Mesenchymal stem cell (in vitro differentiated cells and primary cell): Measurements from ENCODE around the gene PAPOLB.

Experiments
- DNase-seq: peaks from one replicate; pipeline ENCODE4 v3.0.0-alpha.2; 2013
- H2AFZ ChIP-seq: one replicate; pipeline ENCODE4 v1.6.1; 2013; ENCODE audit warnings: low read depth, mild to moderate bottlenecking, control low read depth, inconsistent platforms, low read length, moderate library complexity
- H2AK5ac ChIP-seq: 2 replicates; pipeline ENCODE4 v1.6.1; 2013; ENCODE audit warnings: low read length, moderate library complexity, mild to moderate bottlenecking, inconsistent platforms; ENCODE audit not compliant: severe bottlenecking
- H2BK120ac ChIP-seq: one replicate; pipeline ENCODE4 v1.6.1; 2013; ENCODE audit warnings: low read depth, mild to moderate bottlenecking, inconsistent platforms, low read length, moderate library complexity
- H2BK12ac ChIP-seq, 2 experiments: one replicate each; pipeline ENCODE4 v1.6.1; 2013; ENCODE audit warnings: inconsistent platforms in 2 of 2, low read length in 2 of 2, mild to moderate bottlenecking in 2 of 2, moderate library complexity in 2 of 2, control low read depth in 1 of 2
- H2BK15ac ChIP-seq: one replicate; pipeline ENCODE4 v1.6.1; 2013; ENCODE audit warnings: mild to moderate bottlenecking, low read depth, inconsistent platforms; ENCODE audit not compliant: poor library complexity, severe bottlenecking
- H2BK5ac ChIP-seq: 2 replicates; pipeline ENCODE4 v1.6.1; 2013; ENCODE audit warnings: low read depth, mild to moderate bottlenecking, low read length, control low read depth, inconsistent platforms; ENCODE audit not compliant: poor library complexity, severe bottlenecking
- H3K14ac ChIP-seq, 2 experiments: one replicate each; pipeline ENCODE4 v1.6.1; 2013; ENCODE audit warnings: inconsistent platforms in 2 of 2, low read length in 2 of 2, control low read depth in 1 of 2, mild to moderate bottlenecking in 1 of 2, moderate library complexity in 1 of 2
- H3K18ac ChIP-seq, 2 experiments: one replicate each; pipeline ENCODE4 v1.6.1; 2013; ENCODE audit warnings: inconsistent platforms in 2 of 2, low read length in 2 of 2, control low read depth in 1 of 2, low read depth in 1 of 2, mild to moderate bottlenecking in 1 of 2
- H3K23ac ChIP-seq, 2 experiments: one replicate each; pipeline ENCODE4 v1.6.1; 2013; ENCODE audit warnings: inconsistent platforms in 2 of 2, low read length in 2 of 2, mild to moderate bottlenecking in 2 of 2, moderate library complexity in 2 of 2, control low read depth in 1 of 2
- H3K27ac ChIP-seq: 2 replicates; pipeline ENCODE4 v1.5.1; 2013; ENCODE audit warnings: mild to moderate bottlenecking, moderate library complexity, low read length, control low read depth, inconsistent platforms; ENCODE audit not compliant: poor library complexity, severe bottlenecking
- H3K27me3 ChIP-seq, 2 experiments: 2 replicates each; pipeline versions ENCODE4 v1.6.1 to v1.7.0; 2013; ENCODE audit warnings: low read length in 2 of 2, mild to moderate bottlenecking in 2 of 2, moderate library complexity in 2 of 2, control low read depth in 1 of 2, inconsistent platforms in 1 of 2; ENCODE audit not compliant: control insufficient read depth in 1 of 2, insufficient read depth in 1 of 2
- H3K36me3 ChIP-seq, 2 experiments: 2 replicates each; pipeline versions ENCODE4 v1.6.1 to v1.7.0; 2013; ENCODE audit warnings: low read length in 2 of 2, control low read depth in 1 of 2, inconsistent platforms in 1 of 2, low read depth in 1 of 2, mild to moderate bottlenecking in 1 of 2; ENCODE audit not compliant: insufficient read depth in 2 of 2, control insufficient read depth in 1 of 2
- H3K4ac ChIP-seq, 2 experiments: one replicate each; pipeline ENCODE4 v1.6.1; 2013; ENCODE audit warnings: inconsistent platforms in 2 of 2, low read length in 2 of 2, mild to moderate bottlenecking in 2 of 2, moderate library complexity in 2 of 2, control low read depth in 1 of 2, low read depth in 1 of 2
- H3K4me1 ChIP-seq: 2 replicates; pipeline ENCODE4 v1.6.1; 2013; ENCODE audit warnings: low read depth, low read length, control low read depth; ENCODE audit not compliant: control insufficient read depth, insufficient read depth
- H3K4me2 ChIP-seq: 2 replicates; pipeline ENCODE4 v1.6.1; 2013; ENCODE audit warnings: low read length, mild to moderate bottlenecking, inconsistent platforms; ENCODE audit not compliant: poor library complexity, severe bottlenecking
- H3K4me3 ChIP-seq, 2 experiments: 2 replicates each; pipeline versions ENCODE4 v1.5.1 to v1.7.0; 2013; ENCODE audit warnings: low read length in 2 of 2, mild to moderate bottlenecking in 2 of 2, control low read depth in 1 of 2, low read depth in 1 of 2; ENCODE audit not compliant: insufficient read depth in 1 of 2
- H3K79me1 ChIP-seq: replicated peaks from 2 replicates; pipeline ENCODE4 v1.6.1; 2013; ENCODE audit warnings: mild to moderate bottlenecking, control low read depth, low read length, inconsistent platforms; ENCODE audit not compliant: poor library complexity, severe bottlenecking
- H3K9ac ChIP-seq: 2 replicates; pipeline ENCODE4 v1.7.0; 2013; ENCODE audit warnings: mild to moderate bottlenecking, low read length, moderate library complexity
- H3K9me3 ChIP-seq: 2 replicates; pipeline ENCODE4 v1.7.0; 2013; ENCODE audit warnings: mild to moderate bottlenecking, low read length; ENCODE audit not compliant: control insufficient read depth
- H4K8ac ChIP-seq: one replicate; pipeline ENCODE4 v1.6.1; 2013; ENCODE audit warnings: inconsistent platforms, mild to moderate bottlenecking, low read length, moderate library complexity
- H4K91ac ChIP-seq: one replicate; pipeline ENCODE4 v1.6.1; 2013; ENCODE audit warnings: mild to moderate bottlenecking, low read length, inconsistent platforms
- whole genome bisulfite sequencing: methylation state at CpG from one replicate; pipeline ENCODE4 v1.1.7; 2013; ENCODE audit warnings: mixed read lengths; 5-methylcytosine and 5-hydroxymethylcytosine counted together

The PAPOLB gene

DNA sequence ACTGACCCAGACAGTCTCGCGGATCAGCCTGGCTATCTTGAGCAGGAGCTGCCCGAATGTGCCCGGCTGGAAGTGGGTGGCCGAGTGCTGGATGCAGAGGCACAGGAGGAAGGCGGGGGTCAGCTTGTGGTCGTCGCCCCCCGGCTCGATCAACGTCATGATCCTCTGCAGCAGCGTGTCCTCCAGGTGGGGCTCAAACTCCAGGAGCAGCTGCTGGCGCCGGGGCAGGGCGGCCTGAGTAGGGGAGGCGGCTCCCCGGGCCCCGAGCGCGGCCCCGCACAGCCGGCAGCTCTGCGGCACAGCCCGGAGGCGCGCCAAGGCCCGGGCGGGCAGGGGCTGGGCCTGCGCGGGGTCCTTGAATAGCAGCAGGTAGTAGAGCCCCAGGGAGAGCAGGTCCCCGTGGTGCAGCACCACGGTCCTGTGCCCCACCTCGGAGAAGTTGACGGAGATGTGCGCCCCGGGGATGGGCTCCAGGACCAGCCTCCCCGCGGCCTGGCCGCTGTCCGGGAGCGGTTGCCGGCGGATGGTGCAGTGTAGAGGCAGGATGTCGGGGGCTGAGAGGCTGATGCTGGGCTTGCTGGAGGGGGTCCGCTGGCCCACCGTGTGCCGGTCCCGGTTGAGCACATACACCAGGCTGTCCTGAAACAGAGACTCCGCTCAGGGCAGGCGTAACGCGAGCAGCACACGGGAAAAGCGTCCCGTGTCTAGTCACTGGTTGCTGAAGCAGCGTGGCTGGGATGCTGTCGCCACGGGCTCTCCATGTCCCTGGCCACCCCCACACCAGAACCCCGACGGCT, 27.0 kb downstream of the PAPOLB start:
- H2BK15ac ChIP-seq: no peak overlapping the region
- H3K14ac ChIP-seq: no peak overlapping the region
- H3K9ac ChIP-seq: no peak overlapping the region
- no peak overlapping the region for H2BK120ac ChIP-seq
- H2AK5ac ChIP-seq: no peak overlapping the region
- no peak for DNase-seq
- H3K4me2 ChIP-seq: no peak overlapping the region
- H3K9me3 ChIP-seq: no peaks in the 10 kb centered on the region
- H2BK12ac ChIP-seq: no peak overlapping the region
- no peak overlapping the region for H2BK5ac ChIP-seq
- peaks cover 7% of the 10 kb centered on the region for H3K4me1 ChIP-seq
- H4K8ac ChIP-seq: no peak overlapping the region
- H3K79me1 ChIP-seq: no peaks in the 10 kb centered on the region
- H3K23ac ChIP-seq: no peak overlapping the region
- H3K18ac ChIP-seq: no peak overlapping the region
- H3K4me3 ChIP-seq: no peak overlapping the region
- H3K36me3 ChIP-seq: no peaks in the 10 kb centered on the region
- no peak overlapping the region for H3K4ac ChIP-seq
- WGBS: 93% methylated on average over 58 of the region's 60 CpGs
- no peak overlapping the region for H2AFZ ChIP-seq
- H3K27ac ChIP-seq: no peak overlapping the region
- peaks cover 0 to 5% of the 10 kb centered on the region in 2 experiments for H3K27me3 ChIP-seq
- no peak overlapping the region for H4K91ac ChIP-seq

DNA sequence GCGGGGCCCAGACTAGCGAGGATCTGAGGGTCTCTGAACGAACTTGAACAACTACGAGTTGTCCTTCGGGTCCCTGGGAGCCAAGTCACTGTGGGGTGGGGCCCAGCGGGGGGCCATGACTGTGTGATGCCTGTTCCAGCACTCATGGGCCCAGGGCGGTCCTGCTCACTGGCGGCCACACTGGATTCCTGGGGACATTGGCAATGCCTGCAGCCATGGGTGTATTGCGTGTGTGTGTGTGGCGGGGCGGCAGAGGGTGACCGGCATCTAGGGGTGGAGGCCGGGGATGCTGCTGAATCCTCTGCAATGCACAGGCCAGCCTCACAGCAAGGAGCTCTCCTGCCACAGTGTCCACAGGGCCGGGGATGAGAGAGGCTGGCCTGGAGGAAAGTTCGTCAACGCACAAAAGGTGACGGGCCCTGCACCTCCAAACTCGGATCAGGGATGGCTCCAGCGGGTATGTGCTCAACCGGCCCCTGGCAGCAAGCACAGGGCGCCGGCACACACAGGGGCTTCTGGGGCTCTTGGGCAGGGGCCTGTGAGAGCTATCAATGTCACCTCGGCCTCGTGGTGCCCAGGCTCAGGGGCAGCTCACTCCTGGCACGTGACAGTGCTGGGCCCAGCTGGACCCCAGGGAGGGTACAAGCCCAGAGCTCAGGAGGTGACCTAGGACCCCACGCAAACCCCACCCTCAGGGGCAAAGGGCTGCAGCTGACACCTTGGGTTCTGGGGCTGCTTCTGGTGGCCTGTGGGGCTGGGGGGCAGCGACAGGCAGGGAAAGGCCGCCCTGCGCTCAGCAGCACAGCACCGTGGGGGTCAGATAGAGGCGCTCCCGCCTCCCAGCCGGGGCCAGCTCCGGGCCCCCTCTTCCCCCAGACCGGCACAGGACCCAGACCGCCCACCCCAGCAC, 27.9 kb downstream of the PAPOLB start:
- Histone ChIP-seq H4K91ac (no peak overlapping the region), H3K36me3 (no peaks in the 10 kb centered on the region), H3K9ac (no peak overlapping the region), H3K14ac (no peak overlapping the region), H3K27me3 (peaks cover 0 to 5% of the 10 kb centered on the region in 2 experiments), H2AK5ac (no peak overlapping the region), H3K27ac (no peak overlapping the region), H3K4ac (peak overlapping the region in 1 of 2 experiments; percentile 30), H2BK5ac (no peak overlapping the region), H3K23ac (no peak overlapping the region), H3K9me3 (no peaks in the 10 kb centered on the region), H2BK12ac (no peak overlapping the region), H2BK120ac (no peak overlapping the region), H3K4me1 (peaks cover 7% of the 10 kb centered on the region), H4K8ac (no peak overlapping the region), H3K18ac (no peak overlapping the region), H2BK15ac (no peak overlapping the region), H2AFZ (no peak overlapping the region), H3K79me1 (no peaks in the 10 kb centered on the region), H3K4me2 (no peak overlapping the region), H3K4me3 (no peak overlapping the region)
- 72% methylated on average over 34 of the region's 36 CpGs for WGBS
- DNase-seq: no peak

GRCh38 chr7:4833176-4833575, 28.7 kb downstream of the PAPOLB start:
- Histone ChIP-seq H4K8ac (no peak overlapping the region), H3K36me3 (no peaks in the 10 kb centered on the region), H2BK5ac (no peak overlapping the region), H2BK120ac (no peak overlapping the region), H3K18ac (no peak overlapping the region), H3K9me3 (no peaks in the 10 kb centered on the region), H3K4ac (no peak overlapping the region), H2BK12ac (no peak overlapping the region), H2AK5ac (no peak overlapping the region), H3K9ac (no peak overlapping the region), H3K4me2 (no peak overlapping the region), H4K91ac (no peak overlapping the region), H3K14ac (no peak overlapping the region), H3K27ac (no peak overlapping the region), H2AFZ (no peak overlapping the region), H3K27me3 (peaks cover 0 to 5% of the 10 kb centered on the region in 2 experiments), H3K79me1 (no peaks in the 10 kb centered on the region), H3K4me1 (peaks cover 7% of the 10 kb centered on the region), H3K4me3 (peak overlapping the region in 1 of 2 experiments; percentile 10), H3K23ac (no peak overlapping the region), H2BK15ac (no peak overlapping the region)
- no peak for DNase-seq
- 90% methylated on average over 17 of the region's 17 CpGs for WGBS

GRCh38 chr7:4832711-4833110, 29.1 kb downstream of the PAPOLB start:
- Histone ChIP-seq H3K4me2 (no peak overlapping the region), H2AFZ (no peak overlapping the region), H3K18ac (no peak overlapping the region), H3K14ac (no peak overlapping the region), H3K9ac (no peak overlapping the region), H2AK5ac (no peak overlapping the region), H4K8ac (no peak overlapping the region), H3K23ac (no peak overlapping the region), H3K4ac (no peak overlapping the region), H4K91ac (no peak overlapping the region), H2BK5ac (no peak overlapping the region), H3K27me3 (peaks cover 0 to 5% of the 10 kb centered on the region in 2 experiments), H3K27ac (no peak overlapping the region), H2BK120ac (no peak overlapping the region), H2BK12ac (no peak overlapping the region), H3K79me1 (no peaks in the 10 kb centered on the region), H2BK15ac (no peak overlapping the region), H3K36me3 (no peaks in the 10 kb centered on the region), H3K4me1 (peaks cover 7% of the 10 kb centered on the region), H3K9me3 (no peaks in the 10 kb centered on the region), H3K4me3 (no peak overlapping the region)
- 97% methylated on average over 16 of the region's 16 CpGs for WGBS
- DNase-seq: no peak
